Right ventricle myocardium inferior (tissue), 1 donor: Measurements from ENCODE around the gene FAR2. TPM values are rescaled to one million over a fixed set of nuclear protein-coding genes. Genes with fewer than 3 reads are reported as not detected.
"Not testable (repeated sequence)": the region's sequence is repeated elsewhere in the genome, so short reads cannot be mapped to it uniquely, and the experiment has no call there.

Experiments used
- ATAC-seq: fragments of 200-7000 bp; cut with Tn5 transposase; one replicate; pipeline ENCODE4 v1.9.1; 2020; ENCODE audit warnings: mild to moderate bottlenecking, moderate library complexity
- DNase-seq: peaks from one replicate; pipeline ENCODE4 v3.0.0; 2021; ENCODE audit errors: missing footprints
- intact Hi-C: fragments of 100-400 bp; cut with DNase I; formaldehyde crosslinking; loops from one replicate; pipeline ENCODE4 v1.11.0; 2022
- long read RNA-seq: library from polyadenylated mRNA; unstranded; transcript quantifications from one replicate; pipeline ENCODE4 v2.0.0, GENCODE V29; 2021
- total RNA-seq: library from RNA; stranded (reverse); fragmentation: NEBNext Ultra II Directional; extraction: Animal tissue kit (Norgen Biotek cat#: 25700); gene quantifications from one replicate; pipeline ENCODE4 v1.2.1, GENCODE V29; 2021
- donor health status: DM: no; HTN: yes; CAD: no; lungs with severe emphysema.

FAR2 gene
- 4.1 TPM for total RNA-seq
- long read RNA-seq, partial matches to known transcripts = 0 of 1 reads
- long read RNA-seq, other reads (novel, unspliced or antisense) = 1 of 1 reads

DNA sequence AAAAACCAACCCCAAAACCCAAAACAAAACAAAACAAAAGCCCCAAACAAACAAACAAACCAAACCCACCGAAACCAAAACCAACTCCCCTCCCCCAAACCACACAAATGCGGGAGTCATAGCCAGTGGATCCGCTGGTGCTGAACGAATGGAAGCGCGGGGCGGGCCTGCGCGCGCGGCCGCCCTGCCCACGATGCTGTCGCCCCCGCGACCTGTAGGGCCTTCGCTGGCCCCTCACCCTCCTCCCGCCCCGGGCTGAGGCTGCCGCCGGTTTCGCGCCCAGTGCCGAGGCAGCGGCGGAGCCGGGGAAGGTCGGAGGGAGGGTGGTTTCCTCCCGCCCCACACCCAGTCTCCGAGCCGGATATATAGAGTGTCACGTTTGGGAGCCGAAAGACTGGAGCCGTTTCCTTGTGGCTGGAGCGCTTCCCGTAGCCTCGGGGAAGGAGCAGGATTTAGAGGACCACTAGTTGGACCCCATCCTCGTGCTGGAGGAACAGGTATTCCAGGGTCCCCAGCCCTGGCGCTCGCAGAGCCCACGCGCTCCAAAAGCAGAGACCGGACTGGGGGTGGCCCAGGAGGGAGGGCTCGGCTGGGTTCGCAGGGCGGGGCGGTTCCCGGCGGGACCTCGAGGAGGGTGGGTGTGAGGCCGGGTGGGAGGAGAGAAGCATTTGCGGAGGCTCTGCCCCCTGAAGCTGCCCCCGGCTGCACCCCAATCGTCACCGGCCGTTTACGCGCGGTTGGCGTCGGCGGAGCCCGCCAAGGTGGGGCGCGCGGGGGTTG lies at the start of gene FAR2:
Gene FAR2, plus strand, starts transcription at position 368 of the 780 bp plus-strand sequence. CDS start 121,172 bp downstream, outside the sequence.
- peak; percentile 77 for ATAC-seq
- DNase-seq = peak; percentile 78
- intact Hi-C loops = loop anchor here (10.0 kb wide), 1 partner anchor 96 kb away; no protein-coding TSS in a partner anchor

DNA sequence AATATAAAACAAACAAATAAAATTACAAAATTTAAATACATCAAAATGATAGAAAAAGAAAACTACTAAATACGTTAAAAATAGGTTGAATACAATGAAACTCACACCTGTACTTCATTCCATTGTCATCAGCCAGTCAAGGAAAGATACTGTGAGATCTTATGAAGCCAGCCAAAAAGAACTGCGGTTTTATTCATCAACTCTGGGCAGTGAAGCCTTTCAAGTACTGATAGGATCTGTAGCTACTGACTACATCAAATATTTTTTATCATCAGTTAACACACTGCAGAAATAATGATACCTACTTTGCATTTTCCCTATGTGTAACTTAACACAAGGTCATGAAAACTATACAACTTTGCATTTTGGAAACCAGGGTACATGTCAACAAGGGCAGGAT lies 46.3 kb upstream of the FAR2 start:
- ATAC-seq (no peak), DNase-seq (no peak)
- intact Hi-C loops = no loop called here

DNA sequence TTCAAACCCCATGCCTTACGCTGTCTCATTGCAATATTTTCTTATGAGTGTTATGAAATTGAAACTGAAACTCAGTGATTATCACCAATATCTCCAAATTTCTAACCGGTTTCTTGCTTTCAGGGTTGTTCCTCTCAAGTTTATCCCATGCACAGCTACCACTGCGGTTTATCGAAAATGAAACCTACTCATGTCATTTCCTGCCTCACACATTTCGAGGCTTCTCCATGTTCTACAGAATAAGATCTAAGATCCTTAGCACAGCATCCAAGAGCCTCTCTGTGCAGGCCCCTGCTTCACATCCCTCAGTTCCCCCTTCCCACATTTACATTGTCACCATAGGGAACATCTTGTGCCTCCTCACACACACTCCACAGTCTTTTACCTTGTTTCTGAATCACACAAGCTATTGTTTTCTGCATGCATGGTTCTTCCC lies 45.5 kb upstream of the FAR2 start:
- peak; percentile 16 for ATAC-seq
- intact Hi-C loops = no loop called here
- no peak for DNase-seq

DNA sequence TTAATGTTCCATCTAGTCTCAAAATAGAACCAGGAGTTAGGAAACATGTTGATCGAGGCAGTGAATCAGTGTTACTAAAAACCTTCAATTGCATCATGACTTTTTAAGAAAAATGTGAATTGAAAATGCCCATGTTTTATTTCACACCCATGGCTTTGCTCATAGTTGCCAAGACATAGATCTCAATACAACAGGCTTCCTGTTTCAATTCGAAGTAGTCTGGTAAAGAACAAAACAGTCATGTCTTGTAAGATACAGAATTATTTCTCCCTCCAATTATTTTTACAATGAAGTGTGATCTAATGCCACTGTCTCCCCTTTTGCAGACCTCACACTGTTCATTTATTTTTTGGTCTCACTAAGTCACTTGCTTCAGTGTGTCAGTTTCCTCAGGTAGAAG lies 44.6 kb upstream of the FAR2 start:
- intact Hi-C loops = no loop called here
- DNase-seq (no peak), ATAC-seq (no peak)

DNA sequence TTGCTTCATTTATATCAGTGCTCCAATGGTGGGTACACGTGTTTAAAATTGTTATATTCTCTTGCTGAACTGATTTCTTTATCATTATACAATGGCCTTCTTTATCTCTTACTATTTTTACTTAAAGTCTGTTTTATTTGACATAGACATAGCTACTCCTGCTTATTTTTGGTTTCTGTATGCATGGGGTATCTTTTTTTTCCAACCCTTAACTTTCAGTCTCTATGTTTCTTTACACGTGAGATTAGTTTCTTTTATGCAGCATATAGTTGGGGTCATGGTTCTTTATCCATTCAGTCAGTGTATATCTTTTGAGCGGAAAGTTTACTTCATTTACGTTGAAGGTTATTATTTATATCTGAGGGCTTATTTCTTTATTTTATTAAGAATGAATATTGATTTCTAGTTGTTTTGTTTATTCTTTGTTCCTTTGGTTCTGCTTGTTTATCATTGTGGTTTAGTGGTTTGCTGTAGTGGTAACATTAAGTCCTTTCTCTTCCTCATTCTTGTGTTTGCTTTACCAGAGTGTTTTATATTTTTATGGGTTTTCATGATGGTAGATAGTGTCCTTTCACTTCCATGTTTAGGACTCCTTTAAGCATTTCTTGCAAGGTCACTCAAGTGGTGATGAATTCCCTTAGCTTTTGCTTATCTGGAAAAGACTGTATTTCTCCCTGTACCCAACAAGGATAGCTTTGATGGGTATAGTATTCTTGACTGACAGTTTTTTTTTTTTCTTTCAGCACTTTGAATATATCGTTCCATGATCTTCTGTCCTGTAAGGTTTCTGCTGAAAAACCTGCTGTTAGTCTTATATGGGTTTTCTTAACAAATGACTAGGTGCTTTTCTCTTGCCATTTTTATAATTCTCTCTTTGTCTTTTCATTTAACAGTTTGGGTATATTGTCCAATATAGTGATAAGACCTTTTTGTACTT lies 38.3 kb upstream of the FAR2 start:
- intact Hi-C loops = no loop called here
- DNase-seq (no peak), ATAC-seq (no peak)

DNA sequence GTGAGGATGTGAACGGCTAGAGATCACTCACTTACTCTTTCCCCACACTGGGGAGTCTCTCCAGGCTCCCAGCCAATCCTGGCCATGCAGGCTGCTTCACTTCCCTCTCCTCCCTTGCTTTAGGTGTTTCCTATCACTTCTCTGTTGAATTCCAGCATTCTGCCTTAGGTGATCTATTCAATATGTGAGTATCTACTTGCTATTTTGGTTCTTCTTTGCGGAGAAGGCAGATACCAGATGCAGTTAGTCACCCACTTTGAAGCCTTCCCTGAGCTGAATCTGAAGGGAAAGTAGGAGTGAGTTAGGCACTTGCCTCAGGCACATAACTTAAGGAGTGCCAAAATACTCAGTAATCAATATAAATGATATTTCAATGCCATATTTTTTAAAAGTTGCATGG lies 36.0 kb upstream of the FAR2 start:
- intact Hi-C loops = no loop called here
- no peak for DNase-seq
- no peak for ATAC-seq

DNA sequence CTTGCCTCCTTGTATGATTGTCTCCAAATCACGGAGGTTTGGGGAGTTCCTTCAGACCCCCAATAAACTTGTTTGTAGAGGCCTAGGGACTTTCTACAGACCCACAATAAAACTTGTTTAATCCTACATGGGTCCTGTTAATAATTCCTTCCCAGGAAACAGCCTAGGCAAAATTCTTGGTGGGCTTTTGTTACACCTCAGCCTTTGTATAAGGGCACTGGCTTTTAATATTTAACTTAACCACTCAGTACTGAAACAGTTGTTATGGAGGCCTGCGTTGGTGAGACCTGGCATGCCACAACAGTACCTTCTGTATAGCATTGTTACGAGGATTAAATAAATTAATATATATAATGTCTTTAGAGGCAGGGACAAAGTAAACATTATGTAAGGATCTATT lies 32.7 kb upstream of the FAR2 start:
- intact Hi-C loops = no loop called here
- no peak for DNase-seq
- no peak for ATAC-seq

DNA sequence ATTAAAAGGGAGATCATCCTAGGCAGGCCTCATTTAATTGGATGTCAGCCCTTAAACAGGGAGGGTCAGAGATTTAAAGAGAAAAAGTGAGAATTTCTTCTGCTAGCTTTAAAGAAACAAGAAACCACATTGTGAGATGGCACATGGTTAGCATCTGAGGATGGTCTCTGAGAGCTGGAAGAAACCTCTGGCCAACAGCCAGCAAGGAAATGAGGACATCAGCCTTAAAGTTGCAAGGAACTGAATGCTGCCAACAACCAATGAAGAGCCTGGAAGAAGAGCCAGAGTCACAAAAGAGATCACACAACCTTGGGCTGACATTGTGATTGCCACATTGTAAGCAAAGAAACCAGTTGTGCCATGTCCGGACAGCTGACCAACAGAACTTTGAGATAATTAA lies 17.5 kb upstream of the FAR2 start:
- no peak for ATAC-seq
- DNase-seq = no peak
- intact Hi-C loops = no loop called here

DNA sequence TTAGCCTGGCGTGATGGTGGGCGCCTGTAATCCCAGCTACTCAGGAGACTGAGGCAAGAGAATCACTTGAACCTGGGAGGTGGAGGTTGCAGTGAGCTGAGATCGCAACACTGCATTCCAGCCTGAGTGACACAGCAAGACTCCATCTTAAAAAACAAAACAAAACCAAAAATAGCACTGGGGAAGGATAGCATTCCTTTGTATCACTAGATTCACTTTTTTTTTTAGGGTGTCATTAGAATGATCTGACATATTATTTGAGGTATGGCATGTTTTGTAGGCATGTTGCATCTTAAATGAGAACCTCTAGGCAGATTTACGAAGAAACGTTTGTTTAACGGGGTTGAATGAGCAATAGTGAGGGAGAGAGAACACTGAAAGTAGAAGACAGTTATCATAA lies 16.8 kb upstream of the FAR2 start:
- intact Hi-C loops = no loop called here
- DNase-seq (no peak), ATAC-seq (no peak)

DNA sequence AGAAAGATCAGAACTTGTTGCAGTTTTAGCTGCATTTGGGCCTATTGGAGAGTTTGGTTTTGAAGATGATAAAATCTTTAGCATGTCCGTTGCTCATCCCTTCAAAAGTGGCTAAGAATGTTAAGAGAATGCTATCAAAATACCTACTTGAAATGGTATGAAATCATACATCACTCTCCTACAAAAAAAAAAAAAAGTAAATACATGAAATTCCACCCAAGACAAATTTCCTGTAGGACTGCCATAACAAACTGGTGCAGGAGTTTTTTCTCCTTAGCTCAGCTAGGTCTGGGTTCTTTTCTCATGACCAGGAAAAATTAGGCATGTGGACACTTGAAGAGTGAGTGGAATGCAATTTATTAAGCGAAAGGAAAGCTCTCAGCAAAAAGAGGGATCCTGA lies 15.9 kb upstream of the FAR2 start:
- no peak for DNase-seq

DNA sequence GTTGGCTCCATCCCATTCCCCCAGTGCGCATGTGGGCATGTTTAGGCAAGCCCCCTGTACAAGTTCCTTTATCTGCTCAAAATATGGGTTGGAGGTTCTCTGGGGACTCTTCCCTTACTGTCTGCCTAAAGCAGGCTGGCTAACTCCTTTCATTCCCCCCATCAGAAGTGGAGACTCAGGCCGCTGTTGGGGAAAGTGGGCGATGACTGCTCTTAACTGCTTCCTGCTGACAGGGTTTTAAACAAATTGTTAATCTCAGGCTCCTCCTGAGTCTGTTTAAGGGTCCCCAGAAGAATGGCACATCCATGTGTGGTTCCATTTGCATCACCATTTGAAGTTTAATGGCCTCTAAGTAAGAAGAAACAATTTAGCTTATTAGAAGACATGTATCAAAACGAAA lies 15.4 kb upstream of the FAR2 start:
- ATAC-seq (no peak), DNase-seq (no peak)
- intact Hi-C loops = no loop called here

More for the DNA sequence above, 15.9 kb upstream of the FAR2 start:
- intact Hi-C loops = no loop called here
- ATAC-seq = no peak

DNA sequence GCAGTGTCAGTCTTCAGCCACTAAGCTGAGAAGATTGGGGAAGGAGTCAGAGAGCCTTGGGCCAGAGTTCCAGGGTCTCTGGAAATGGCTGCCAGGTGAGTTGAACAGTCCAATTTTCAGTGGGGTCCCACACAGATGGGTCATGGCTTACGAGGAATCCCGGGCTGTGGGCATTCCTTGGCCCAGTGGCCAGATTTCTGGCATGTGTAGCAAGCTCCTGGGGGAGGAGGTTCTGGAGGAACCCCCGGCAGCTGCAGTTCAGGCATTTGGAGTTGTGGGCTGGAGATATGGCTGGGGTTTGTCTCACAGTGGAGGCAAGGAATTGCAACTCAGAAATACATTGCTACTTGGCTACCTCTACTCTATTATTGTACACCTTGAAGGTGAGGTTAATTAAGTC lies 10.8 kb upstream of the FAR2 start:
- ATAC-seq, intact Hi-C loops, DNase-seq: not testable (repeated sequence)

DNA sequence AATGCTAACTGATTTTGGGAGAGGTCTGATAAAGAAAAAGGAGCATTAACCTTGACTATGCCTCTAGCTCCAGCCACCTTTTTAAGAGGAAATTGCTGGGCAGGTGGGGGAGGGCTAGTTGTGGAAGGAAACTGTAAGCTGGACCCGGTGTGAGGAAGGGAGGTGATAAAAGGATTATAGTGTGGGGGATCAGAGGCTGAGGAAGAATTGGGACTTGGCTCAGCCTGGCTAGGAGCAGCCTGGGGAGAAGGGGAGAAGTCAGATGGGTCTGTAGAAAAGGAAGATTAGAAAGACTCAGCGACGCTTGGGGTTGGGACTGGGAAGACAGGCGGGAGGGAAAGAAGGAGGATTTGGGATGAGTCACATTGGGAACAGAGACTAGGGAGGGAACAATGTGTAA lies 10.2 kb upstream of the FAR2 start:
- ATAC-seq, DNase-seq, intact Hi-C loops: not testable (repeated sequence)

DNA sequence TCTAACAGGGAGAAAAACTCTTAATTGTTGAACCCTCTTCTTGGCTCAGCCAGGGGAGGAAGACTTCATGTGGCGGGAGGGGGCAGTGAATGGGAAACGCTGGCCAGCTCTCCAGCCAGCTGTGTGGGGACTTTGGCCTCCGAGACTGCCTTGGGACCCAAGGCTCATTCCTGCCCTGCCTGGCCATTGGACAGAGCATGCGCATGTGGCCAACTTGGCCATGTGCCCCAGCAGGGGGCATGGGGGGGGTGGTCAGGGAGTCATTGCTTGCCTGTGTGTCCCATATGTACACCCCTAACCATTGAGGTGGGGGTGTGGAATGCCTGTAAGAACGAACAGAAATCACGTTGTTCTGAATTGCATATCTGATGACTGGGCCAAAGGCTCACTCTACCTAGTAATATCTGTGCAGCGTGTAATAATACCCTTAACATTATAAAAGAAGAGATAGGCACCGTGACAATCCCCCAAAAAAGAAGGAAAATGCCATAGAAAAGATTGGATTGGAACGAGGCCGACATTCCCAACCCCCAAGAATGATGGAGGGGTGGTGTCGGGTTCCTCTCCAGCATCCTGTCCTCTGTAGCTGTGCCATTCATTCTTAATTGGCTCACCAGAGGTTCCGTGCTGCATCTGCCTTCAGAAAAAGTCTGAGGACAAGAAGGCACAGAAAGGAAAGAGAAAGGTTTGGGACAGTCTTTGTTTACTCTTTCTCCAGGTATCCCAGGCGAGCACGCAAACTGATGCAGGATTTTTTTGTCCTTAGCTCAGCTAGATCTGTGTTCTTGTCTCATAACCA lies 3.5 kb upstream of the FAR2 start:
- intact Hi-C loops = loop anchor here (10.0 kb wide), 1 partner anchor 99 kb away; no protein-coding TSS in a partner anchor
- DNase-seq (no peak), ATAC-seq (no peak)

DNA sequence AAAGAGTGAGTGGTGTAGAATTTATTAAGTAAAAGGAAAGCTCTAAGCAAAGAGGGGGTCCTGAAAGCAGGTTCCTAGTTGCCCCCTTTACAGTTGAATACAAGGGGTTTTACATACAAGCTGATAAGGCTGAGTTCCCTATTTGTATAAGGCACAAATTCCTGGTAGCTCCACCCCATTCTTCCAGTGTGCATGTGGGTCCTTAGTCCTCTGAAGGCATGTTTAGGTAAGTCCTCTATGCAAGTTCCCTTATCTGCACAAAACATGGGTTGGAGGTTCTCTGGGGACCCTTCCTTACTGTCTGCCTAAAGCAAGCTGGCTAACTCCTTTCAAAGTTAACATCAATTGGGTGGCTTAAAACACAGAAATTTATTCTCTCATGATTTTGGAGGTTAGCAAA lies 2.9 kb upstream of the FAR2 start:
- no peak for ATAC-seq
- intact Hi-C loops = loop anchor here (10.0 kb wide), 1 partner anchor 99 kb away; no protein-coding TSS in a partner anchor
- no peak for DNase-seq

DNA sequence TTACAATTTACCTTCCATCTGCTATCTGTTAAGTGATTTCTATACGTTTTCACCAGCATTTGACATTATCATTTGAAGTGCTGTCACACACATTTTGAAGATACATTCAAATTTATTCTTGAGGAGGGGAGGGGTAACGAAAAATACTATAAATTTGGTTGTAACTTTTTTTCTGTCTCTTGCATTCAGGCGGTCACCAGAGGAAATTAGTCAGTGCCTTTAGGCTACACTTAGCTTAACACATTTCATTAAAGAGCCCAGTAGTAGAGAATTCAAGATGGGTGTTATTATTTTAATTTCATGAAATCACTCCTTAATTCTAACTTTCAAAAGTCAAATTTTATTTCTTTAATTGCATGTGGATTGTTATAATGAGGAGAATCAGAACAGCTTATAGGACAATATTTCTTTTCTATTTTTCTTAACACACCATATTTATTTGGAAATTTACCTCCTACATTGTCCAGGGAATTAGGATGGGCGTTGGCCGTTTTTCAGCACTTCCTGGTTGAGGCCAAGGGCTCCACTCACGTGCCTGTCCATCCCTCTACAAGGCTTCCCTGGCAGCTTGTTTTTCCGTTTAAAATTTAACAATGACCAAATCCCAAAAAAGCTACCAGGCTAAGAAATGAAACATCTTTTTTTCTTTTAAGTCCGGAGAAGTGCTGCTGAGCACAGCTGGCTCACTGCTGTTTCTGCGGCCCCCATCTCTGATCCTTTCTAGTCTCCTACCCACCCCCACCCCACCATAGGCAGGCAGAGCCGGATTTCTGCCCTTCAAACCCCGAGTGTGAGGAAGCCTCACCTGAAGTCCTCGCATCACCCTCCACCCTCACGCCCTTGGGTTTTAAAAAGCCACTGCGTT lies 1.1 kb upstream of the FAR2 start:
- DNase-seq = no peak
- intact Hi-C loops = loop anchor here (10.0 kb wide), 1 partner anchor 97 kb away; no protein-coding TSS in a partner anchor
- ATAC-seq = peak; percentile 35

DNA sequence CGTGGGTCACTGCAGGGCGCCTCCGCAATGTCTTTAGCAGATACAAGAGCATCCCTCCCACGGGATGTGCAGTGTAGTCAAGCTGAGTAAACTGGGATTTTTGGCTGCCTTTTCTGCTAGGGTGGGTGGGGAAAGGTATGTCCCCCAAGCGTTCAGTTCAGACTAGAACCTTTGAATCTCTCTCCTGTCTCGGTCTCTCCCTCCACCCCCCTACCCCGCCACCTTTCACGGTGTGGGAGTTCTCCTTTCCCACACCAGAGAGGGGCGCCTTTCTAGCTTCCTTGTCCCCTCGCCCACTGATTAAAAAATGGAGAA lies 525 bp upstream of the FAR2 start:
- ATAC-seq (peak; percentile 24), DNase-seq (peak; percentile 65)
- intact Hi-C loops = loop anchor here (10.0 kb wide), 1 partner anchor 96 kb away; no protein-coding TSS in a partner anchor
